Activated B cell treated with CpG ODN at 0.5 μM for 24 hours (primary cell): ENCODE results near the gene PNPLA5. TPM values are rescaled to one million over a fixed set of nuclear protein-coding genes. Genes with fewer than 3 reads are reported as not detected.

Experiments used
- ATAC-seq: fragments of 200-7000 bp; cut with Tn5 transposase; one replicate; pipeline ENCODE4 v1.10.0; 2021; ENCODE audit warnings: low read depth, mild to moderate bottlenecking, moderate library complexity
- CTCF ChIA-PET: fragments of 350-600 bp; sonication (Branson Sonifier 250); formaldehyde crosslinking; loops from one replicate; lab custom pipeline; 2021; ENCODE audit warnings: antibody characterized with exemption; lab: Charles Lee
- POLR2A ChIA-PET: fragments of 350-600 bp; sonication (Branson Sonifier 250); formaldehyde crosslinking; loops from one replicate; lab custom pipeline; 2021; ENCODE audit warnings: antibody characterized with exemption; lab: Charles Lee
- DNase-seq: peaks from one replicate; pipeline ENCODE4 v3.0.0; 2022
- H3K27ac Mint-ChIP-seq: one replicate; pipeline ENCODE4 v1.8.0; 2020; ENCODE audit warnings: mixed read lengths
- H3K27me3 Mint-ChIP-seq: one replicate; pipeline ENCODE4 v1.8.0; 2021; ENCODE audit warnings: mixed read lengths
- H3K36me3 Mint-ChIP-seq: one replicate; pipeline ENCODE4 v1.8.0; 2021; ENCODE audit warnings: low read depth, mixed read lengths
- H3K4me1 Mint-ChIP-seq: one replicate; pipeline ENCODE4 v1.8.0; 2021; ENCODE audit warnings: mixed read lengths
- H3K4me3 Mint-ChIP-seq: one replicate; pipeline ENCODE4 v1.8.0; 2020; ENCODE audit warnings: mild to moderate bottlenecking, mixed read lengths
- H3K9me3 Mint-ChIP-seq: one replicate; pipeline ENCODE4 v1.8.0; 2020; ENCODE audit warnings: mixed read lengths
- intact Hi-C: fragments of 100-400 bp; cut with micrococcal nuclease; formaldehyde crosslinking; loops from one replicate; pipeline ENCODE4 v1.15.1; 2024
- total RNA-seq: library from RNA; stranded (reverse); gene quantifications from 2 replicates; pipeline ENCODE4 v1.2.3, GENCODE V29; 2022
- TF ChIP-seq, protein P1 (sequence below): fragments of 200-600 bp; IDR thresholded peaks from one replicate; pipeline ENCODE4 v1.8.0; 2022; ENCODE audit warnings: antibody characterized with exemption, mild to moderate bottlenecking

PNPLA5 gene
- total RNA-seq, 1 donor from 2014 or later = not detected

DNA sequence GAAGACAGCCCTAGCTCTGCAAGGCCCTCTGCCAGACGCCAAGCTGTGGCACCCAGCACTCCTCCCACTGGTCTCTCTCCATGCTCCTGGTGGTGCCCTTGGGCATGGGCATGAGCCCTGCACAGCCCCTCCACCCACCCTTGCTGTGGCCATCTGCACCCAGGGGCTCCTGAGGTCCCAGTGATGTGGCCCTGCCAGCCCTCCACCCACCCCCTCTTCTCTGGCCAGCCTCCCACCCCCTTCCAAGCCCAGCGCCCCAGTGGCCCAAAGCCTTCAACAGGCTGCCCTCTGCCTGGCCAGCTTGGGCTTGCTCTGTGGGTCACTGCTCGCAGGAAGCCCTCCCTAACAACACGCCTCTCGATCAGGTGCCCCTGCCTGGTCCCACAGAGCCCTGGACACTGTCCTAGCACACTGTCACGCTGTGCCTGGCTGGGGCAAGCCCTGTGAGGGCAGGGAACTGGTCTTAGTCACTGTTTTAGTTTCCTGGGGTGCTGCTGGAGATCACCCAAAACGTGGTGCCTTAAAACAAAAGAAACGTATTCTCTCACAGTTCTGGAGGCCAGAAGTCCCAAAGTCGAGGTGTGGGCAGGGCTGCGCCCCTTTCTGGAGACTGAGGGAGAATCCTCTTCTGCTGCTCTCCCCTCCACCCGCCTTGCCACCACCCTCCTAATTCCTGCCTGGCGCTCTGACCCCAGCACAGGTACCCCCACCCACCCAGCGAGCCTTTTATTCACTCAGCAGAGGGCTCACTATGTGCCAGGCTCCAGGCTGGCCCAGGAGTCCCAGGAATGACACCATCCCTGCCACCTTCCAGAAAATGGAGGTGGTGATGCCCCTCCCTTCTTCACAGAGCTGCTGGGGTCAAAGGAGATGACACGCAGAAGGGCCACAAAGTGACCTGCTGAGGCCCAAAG, 44.2 kb downstream of the PNPLA5 start:
- TF ChIP-seq, protein P1, sequence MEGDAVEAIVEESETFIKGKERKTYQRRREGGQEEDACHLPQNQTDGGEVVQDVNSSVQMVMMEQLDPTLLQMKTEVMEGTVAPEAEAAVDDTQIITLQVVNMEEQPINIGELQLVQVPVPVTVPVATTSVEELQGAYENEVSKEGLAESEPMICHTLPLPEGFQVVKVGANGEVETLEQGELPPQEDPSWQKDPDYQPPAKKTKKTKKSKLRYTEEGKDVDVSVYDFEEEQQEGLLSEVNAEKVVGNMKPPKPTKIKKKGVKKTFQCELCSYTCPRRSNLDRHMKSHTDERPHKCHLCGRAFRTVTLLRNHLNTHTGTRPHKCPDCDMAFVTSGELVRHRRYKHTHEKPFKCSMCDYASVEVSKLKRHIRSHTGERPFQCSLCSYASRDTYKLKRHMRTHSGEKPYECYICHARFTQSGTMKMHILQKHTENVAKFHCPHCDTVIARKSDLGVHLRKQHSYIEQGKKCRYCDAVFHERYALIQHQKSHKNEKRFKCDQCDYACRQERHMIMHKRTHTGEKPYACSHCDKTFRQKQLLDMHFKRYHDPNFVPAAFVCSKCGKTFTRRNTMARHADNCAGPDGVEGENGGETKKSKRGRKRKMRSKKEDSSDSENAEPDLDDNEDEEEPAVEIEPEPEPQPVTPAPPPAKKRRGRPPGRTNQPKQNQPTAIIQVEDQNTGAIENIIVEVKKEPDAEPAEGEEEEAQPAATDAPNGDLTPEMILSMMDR = no peak
- H3K9me3 Mint-ChIP-seq = no peaks in the 10 kb centered on the region
- intact Hi-C loops = no loop called here
- peaks cover 4% of the 10 kb centered on the region for H3K27me3 Mint-ChIP-seq
- no peak overlapping the region for H3K27ac Mint-ChIP-seq
- CTCF ChIA-PET = no interaction called here
- H3K36me3 Mint-ChIP-seq = no peaks in the 10 kb centered on the region
- DNase-seq = no peak
- no peak for ATAC-seq
- H3K4me1 Mint-ChIP-seq = no peaks in the 10 kb centered on the region
- POLR2A ChIA-PET = no interaction called here
- no peak overlapping the region for H3K4me3 Mint-ChIP-seq

DNA sequence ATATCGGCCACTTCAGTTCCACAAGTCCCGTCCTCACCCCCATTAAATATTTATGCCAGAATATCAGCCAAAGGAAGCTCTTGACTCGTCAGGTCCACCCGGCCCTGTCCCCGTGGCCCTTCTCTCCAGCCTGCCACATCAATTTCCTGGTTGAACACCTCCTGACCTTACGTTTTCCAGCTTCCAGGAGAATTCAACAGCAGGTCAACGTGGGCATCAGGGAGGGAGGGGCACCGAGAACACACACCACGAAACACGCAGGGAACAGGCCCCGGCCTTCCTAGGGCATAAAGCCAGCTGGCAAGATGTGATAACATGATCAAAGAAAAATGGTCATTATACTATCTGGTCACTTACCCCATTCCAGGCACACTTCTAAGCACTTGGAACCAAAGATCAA, 44.8 kb downstream of the PNPLA5 start:
- no peak for DNase-seq
- Mint-ChIP-seq H3K27ac (no peak overlapping the region), H3K4me1 (no peaks in the 10 kb centered on the region), H3K9me3 (no peaks in the 10 kb centered on the region), H3K27me3 (peaks cover 4% of the 10 kb centered on the region), H3K4me3 (no peak overlapping the region), H3K36me3 (no peaks in the 10 kb centered on the region)
- intact Hi-C loops = no loop called here
- TF ChIP-seq, protein P1 = no peak
- ChIA-PET CTCF (no interaction called here), POLR2A (no interaction called here)
- ATAC-seq = no peak

DNA sequence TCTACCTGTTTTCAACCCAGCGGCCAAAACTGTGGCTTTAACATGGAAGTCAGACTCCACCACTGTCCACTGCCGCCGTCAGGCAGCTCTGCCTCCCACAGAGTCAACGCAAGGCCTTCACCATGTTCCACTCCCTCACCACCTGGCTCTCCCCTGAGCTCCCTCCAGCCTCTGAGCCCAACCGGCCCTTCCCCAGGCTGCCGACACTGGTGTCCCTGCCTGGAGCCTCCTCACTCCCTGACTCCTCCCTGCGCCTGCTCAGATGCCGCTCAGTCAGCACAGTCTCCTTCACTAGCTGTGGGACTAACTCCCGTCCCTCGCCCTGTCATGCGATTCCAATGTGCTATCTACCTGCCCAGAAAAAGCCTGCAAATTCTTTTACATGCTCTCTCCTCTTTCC, 45.8 kb downstream of the PNPLA5 start:
- Mint-ChIP-seq H3K4me3 (no peak overlapping the region), H3K36me3 (no peaks in the 10 kb centered on the region), H3K27ac (no peak overlapping the region), H3K9me3 (no peaks in the 10 kb centered on the region), H3K4me1 (no peaks in the 10 kb centered on the region), H3K27me3 (peaks cover 1% of the 10 kb centered on the region)
- ChIA-PET POLR2A (interaction anchor here (0.5 kb wide), 1 partner anchor 801 kb away, joined by 3 read pairs; no protein-coding TSS in a partner anchor), CTCF (no interaction called here)
- TF ChIP-seq, protein P1 = no peak
- DNase-seq (no peak), ATAC-seq (no peak)
- intact Hi-C loops = no loop called here

DNA sequence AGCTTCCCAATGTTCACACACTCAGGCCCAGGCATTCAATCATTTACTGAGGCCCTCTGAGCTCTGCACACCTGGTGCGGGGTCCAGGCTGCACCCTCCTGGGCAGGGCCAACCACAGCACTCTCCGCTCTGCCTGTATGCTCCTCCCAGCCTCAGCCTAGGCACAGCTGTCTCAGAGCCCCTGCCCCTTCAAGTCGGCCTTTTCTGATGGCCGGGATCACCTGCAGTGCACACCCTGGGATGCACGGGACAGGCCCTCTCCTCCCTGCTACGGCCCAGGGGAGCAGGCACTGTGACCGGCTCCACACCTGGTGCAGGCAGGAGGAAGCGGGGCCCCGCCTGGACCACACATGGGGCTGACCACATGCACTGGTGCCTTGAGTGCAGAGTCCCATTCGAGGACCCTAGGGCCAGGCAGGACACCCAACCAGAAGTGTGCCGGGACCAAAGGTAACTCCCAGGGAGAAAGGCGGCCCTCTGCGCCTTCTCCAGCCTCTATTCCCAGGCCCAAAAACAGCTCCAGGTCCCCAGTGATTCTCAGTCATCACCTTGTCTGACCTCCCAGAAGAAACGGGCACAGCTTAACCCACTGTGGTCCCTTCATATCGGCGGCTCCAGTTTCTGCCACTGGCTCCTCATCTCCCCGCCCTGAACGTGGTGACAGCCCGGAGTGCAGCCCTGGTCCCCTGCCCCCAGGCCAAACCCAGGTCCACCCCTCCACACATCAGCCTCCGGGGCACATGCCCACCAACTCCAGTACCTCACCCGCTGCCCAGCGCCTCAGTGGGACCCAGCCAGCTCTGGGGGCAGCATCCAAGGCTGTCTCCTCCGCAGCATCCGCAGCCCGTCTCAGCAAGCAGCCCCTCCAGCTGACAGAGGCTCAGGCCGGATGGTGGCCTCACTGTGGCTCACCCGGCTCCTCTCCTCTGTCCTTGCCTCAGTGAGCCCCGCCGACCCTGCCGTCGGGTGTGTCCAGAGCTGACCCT, 47.0 kb downstream of the PNPLA5 start:
- Mint-ChIP-seq H3K36me3 (no peaks in the 10 kb centered on the region), H3K9me3 (no peaks in the 10 kb centered on the region), H3K4me3 (no peak overlapping the region), H3K4me1 (no peaks in the 10 kb centered on the region), H3K27ac (no peak overlapping the region), H3K27me3 (no peaks in the 10 kb centered on the region)
- intact Hi-C loops = no loop called here
- no peak for DNase-seq
- POLR2A ChIA-PET = no interaction called here
- no peak for ATAC-seq
- CTCF ChIA-PET = no interaction called here
- TF ChIP-seq, protein P1 = no peak
